Right lobe of liver (tissue), 4 donors: ENCODE data around the gene POU3F4.

Source experiments
- POLR2A ChIP-seq: fragments of 450-650 bp; IDR thresholded peaks from one replicate; pipeline ENCODE4 v1.6.1; 2017; ENCODE audit warnings: antibody characterized with exemption, mild to moderate bottlenecking
- TF ChIP-seq, protein P1 (sequence below), 4 donors: fragments of 200-600 bp in 3 of 4; fragments of 450-650 bp in 1 of 4; IDR thresholded peaks; one replicate each; pipeline versions ENCODE4 v1.5.1 to v1.8.0; 2016 to 2022; ENCODE audit warnings: antibody characterized with exemption in 4 of 4, mild to moderate bottlenecking in 2 of 4
- donor health status: DM: no; HTN: no; CAD: no.
- donor health status: DM: no; HTN: no; CAD: no.
- donor health status: DM: no; HTN: yes; CAD: no.

DNA sequence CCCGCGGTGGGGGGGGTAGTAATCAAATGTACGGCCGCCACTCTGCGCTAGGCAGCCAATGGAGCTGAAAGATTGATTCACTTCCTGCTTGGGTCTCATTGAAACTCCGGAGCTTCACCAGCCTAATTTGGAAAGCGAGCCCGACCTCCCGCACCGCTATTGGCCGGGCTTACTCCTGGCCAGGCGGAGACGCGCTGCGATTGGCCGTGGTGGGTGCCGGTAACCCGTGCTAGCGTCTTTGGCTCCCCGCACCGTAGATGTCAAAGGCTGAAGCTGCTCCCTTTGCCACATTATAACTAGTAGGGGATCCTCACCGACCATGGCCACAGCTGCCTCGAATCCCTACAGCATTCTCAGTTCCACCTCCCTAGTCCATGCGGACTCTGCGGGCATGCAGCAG, at the start of gene POU3F4:
- TF ChIP-seq, protein P1, sequence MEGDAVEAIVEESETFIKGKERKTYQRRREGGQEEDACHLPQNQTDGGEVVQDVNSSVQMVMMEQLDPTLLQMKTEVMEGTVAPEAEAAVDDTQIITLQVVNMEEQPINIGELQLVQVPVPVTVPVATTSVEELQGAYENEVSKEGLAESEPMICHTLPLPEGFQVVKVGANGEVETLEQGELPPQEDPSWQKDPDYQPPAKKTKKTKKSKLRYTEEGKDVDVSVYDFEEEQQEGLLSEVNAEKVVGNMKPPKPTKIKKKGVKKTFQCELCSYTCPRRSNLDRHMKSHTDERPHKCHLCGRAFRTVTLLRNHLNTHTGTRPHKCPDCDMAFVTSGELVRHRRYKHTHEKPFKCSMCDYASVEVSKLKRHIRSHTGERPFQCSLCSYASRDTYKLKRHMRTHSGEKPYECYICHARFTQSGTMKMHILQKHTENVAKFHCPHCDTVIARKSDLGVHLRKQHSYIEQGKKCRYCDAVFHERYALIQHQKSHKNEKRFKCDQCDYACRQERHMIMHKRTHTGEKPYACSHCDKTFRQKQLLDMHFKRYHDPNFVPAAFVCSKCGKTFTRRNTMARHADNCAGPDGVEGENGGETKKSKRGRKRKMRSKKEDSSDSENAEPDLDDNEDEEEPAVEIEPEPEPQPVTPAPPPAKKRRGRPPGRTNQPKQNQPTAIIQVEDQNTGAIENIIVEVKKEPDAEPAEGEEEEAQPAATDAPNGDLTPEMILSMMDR (IDR thresholded peaks at IDR 0.05): no peak
- TF ChIP-seq POLR2A: no peak
